Dorsolateral prefrontal cortex (tissue), 118 donors: ENCODE results near the gene FAM174C. TPM values are rescaled to one million over a fixed set of nuclear protein-coding genes. Genes with fewer than 3 reads are reported as not detected.

Experiments
- total RNA-seq, 120 experiments: library from RNA; stranded (reverse); gene quantifications; one replicate each; pipeline versions ENCODE4 v1.2.3 to v1.2.4, GENCODE V29; 2022

FAM174C gene
- total RNA-seq, 120 experiments from 2014 or later: 16.2 to 44.5 (median 25.3) TPM

Other genes with a start within 250 kb of the FAM174C start
- 10 to 100 TPM in 31 of 120 experiments, 1 to 10 TPM in 89; 1.1 to 28.7 (median 6.6) TPM for gene CNN2, start 248.9 kb upstream of the FAM174C start, total RNA-seq
- 10 to 100 TPM; 12.5 to 56.5 (median 28.1) TPM for gene ABCA7, start 235.4 kb upstream of the FAM174C start, total RNA-seq
- 10 to 100 TPM in 55 of 120 experiments, 1 to 10 TPM in 65; 2.8 to 23.4 (median 9.5) TPM for gene ARHGAP45, start 208.4 kb upstream of the FAM174C start, total RNA-seq
- 100 to 1,000 TPM; 114 to 230 (median 158) TPM for gene POLR2E, start 180.2 kb upstream of the FAM174C start, total RNA-seq
- 100 to 1,000 TPM; 189 to 425 (median 310) TPM for gene GPX4, start 171.5 kb upstream of the FAM174C start, total RNA-seq
- 10 to 100 TPM; 10.1 to 52.7 (median 22.7) TPM for gene SBNO2, start 101.3 kb upstream of the FAM174C start, total RNA-seq
- 10 to 100 TPM; 40.6 to 90.6 (median 56.3) TPM for gene STK11, start 69.8 kb upstream of the FAM174C start, total RNA-seq
- gene CBARP, start 37.5 kb upstream of the FAM174C start, total RNA-seq: 10 to 100 TPM in 119 of 120 experiments, 1 to 10 TPM in 1; 9.5 to 47.7 (median 25.8) TPM
- gene ATP5F1D, start 33.8 kb upstream of the FAM174C start, total RNA-seq: 100 to 1,000 TPM; 170 to 316 (median 242) TPM
- 100 to 1,000 TPM in 4 of 120 experiments, 10 to 100 TPM in 116; 19.9 to 116 (median 36.5) TPM for gene MIDN, start 26.9 kb upstream of the FAM174C start, total RNA-seq
- 100 to 1,000 TPM; 215 to 736 (median 434) TPM for gene CIRBP, start 6.2 kb upstream of the FAM174C start, total RNA-seq
- gene EFNA2, start 10.3 kb downstream of the FAM174C start, total RNA-seq: 1 to 10 TPM in 86 of 120 experiments, under 1 TPM in 22, not detected in 12; 0.51 to 3.8 (median 1.4) TPM
- 100 to 1,000 TPM; 105 to 222 (median 151) TPM for gene NDUFS7, start 108.4 kb downstream of the FAM174C start, total RNA-seq
- gene GAMT, start 126.0 kb downstream of the FAM174C start, total RNA-seq: 10 to 100 TPM; 30.0 to 91.1 (median 47.4) TPM
- gene DAZAP1, start 132.1 kb downstream of the FAM174C start, total RNA-seq: 100 to 1,000 TPM in 3 of 120 experiments, 10 to 100 TPM in 117; 46.4 to 115 (median 70.5) TPM
- 100 to 1,000 TPM; 343 to 670 (median 497) TPM for gene RPS15, start 162.9 kb downstream of the FAM174C start, total RNA-seq
- gene APC2, start 174.6 kb downstream of the FAM174C start, total RNA-seq: 100 to 1,000 TPM; 130 to 289 (median 183) TPM
- gene C19orf25, start 203.7 kb downstream of the FAM174C start, total RNA-seq: 10 to 100 TPM; 28.3 to 63.0 (median 35.2) TPM
- gene PCSK4, start 214.8 kb downstream of the FAM174C start, total RNA-seq: 10 to 100 TPM in 50 of 120 experiments, 1 to 10 TPM in 70; 4.5 to 20.4 (median 9.5) TPM
- gene REEP6, start 215.7 kb downstream of the FAM174C start, total RNA-seq: 10 to 100 TPM in 116 of 120 experiments, 1 to 10 TPM in 4; 6.9 to 23.9 (median 14.3) TPM
- gene ADAMTSL5, start 237.5 kb downstream of the FAM174C start, total RNA-seq: 10 to 100 TPM in 1 of 120 experiments, 1 to 10 TPM in 96, under 1 TPM in 20, not detected in 3; 0.20 to 12.1 (median 1.8) TPM
- gene PLK5, start 248.5 kb downstream of the FAM174C start, total RNA-seq: 10 to 100 TPM in 15 of 120 experiments, 1 to 10 TPM in 105; 1.1 to 17.3 (median 5.5) TPM